Left cardiac atrium (tissue), 4 donors: Measurements from ENCODE around the gene ALDH1L1. TPM values are rescaled to one million over a fixed set of nuclear protein-coding genes. Genes with fewer than 3 reads are reported as not detected.

Source experiments
- ATAC-seq, 2 donors: fragments of 200-7000 bp; cut with Tn5 transposase; one replicate each; pipeline ENCODE4 v1.9.1; 2020; ENCODE audit warnings: mild to moderate bottlenecking in 2 of 2, moderate library complexity in 2 of 2
- DNase-seq: peaks from one replicate; pipeline ENCODE4 v3.0.0-alpha.2; 2020
- intact Hi-C, 2 donors: fragments of 100-400 bp; cut with DNase I; formaldehyde crosslinking; loops; one replicate each; pipeline versions ENCODE4 v1.14.1 to v1.15.1; 2022 to 2023
- total RNA-seq, 2 donors: library from RNA; stranded (reverse); fragmentation: NEBNext Ultra II Directional; extraction: Animal tissue kit (Norgen Biotek cat#: 25700); gene quantifications; one replicate each; pipeline ENCODE4 v1.2.1, GENCODE V29; 2021
- donor health status: DM: no; HTN: yes; CAD: no.
- donor health status: DM: no; HTN: yes; CAD: no; lungs with severe emphysema.
- donor health status: DM: yes; HTN: yes; CAD: no.
- donor health status: Dilated cardiomyopathy.

ALDH1L1 gene
- total RNA-seq, 2 donors from 2014 or later = 20.2 to 22.9 TPM

GRCh38 chr3:126146034-126146433, 34.4 kb downstream of the ALDH1L1 start:
- no peak for DNase-seq
- intact Hi-C loops = no loop called here

GRCh38 chr3:126142652-126143051, 37.7 kb downstream of the ALDH1L1 start:
- no peak for ATAC-seq
- intact Hi-C loops = no loop called here
- DNase-seq = no peak

More at GRCh38 chr3:126146034-126146433, 34.4 kb downstream of the ALDH1L1 start:
- no peak for ATAC-seq

- intact Hi-C loops = loop anchor here in 1 of 2 donors (10.0 kb wide), 1 partner anchor 257 kb away; the partner anchor contains the start of gene CFAP100
- ATAC-seq (no peak), DNase-seq (no peak)
Observed at GRCh38 chr3:126137490-126138130, 42.8 kb downstream of the ALDH1L1 start.

GRCh38 chr3:126136428-126137220, 43.8 kb downstream of the ALDH1L1 start:
- peak; percentile 9 for DNase-seq
- intact Hi-C loops = loop anchor here in 1 of 2 donors (10.0 kb wide), 1 partner anchor 258 kb away; the partner anchor contains the start of gene CFAP100
- no peak for ATAC-seq

GRCh38 chr3:126135406-126136076, 44.8 kb downstream of the ALDH1L1 start:
- DNase-seq (peak; percentile 10), ATAC-seq (no peak)
- intact Hi-C loops = loop anchor here in 1 of 2 donors (10.0 kb wide), 1 partner anchor 259 kb away; the partner anchor contains the start of gene CFAP100

- no peak for DNase-seq
- ATAC-seq = no peak
- intact Hi-C loops = loop anchor here in 1 of 2 donors (10.0 kb wide), 1 partner anchor 260 kb away; the partner anchor contains the start of gene CFAP100
Observed at GRCh38 chr3:126135071-126135405, 45.3 kb downstream of the ALDH1L1 start.

- ATAC-seq (peak; percentile 86 to 88), DNase-seq (peak; percentile 73)
- intact Hi-C loops = loop anchor here (5.0 to 10.0 kb wide), 3 partner anchors 63 to 260 kb away; partner anchors contain the start of gene CFAP100 (in 2 of the 2)
Observed at GRCh38 chr3:126134219-126134975, 46.0 kb downstream of the ALDH1L1 start.

GRCh38 chr3:126133606-126134005, 46.8 kb downstream of the ALDH1L1 start:
- intact Hi-C loops = loop anchor here (5.0 to 10.0 kb wide), 3 partner anchors 64 to 261 kb away; partner anchors contain the start of gene CFAP100 (in 2 of the 2)
- DNase-seq = peak; percentile 20

GRCh38 chr3:126132751-126133511, 47.5 kb downstream of the ALDH1L1 start:
- ATAC-seq (no peak), DNase-seq (peak; percentile 2)
- intact Hi-C loops = loop anchor here (5.0 to 10.0 kb wide), 3 partner anchors 64 to 262 kb away; partner anchors contain the start of gene CFAP100 (in 2 of the 2)

More at GRCh38 chr3:126133606-126134005, 46.8 kb downstream of the ALDH1L1 start:
- no peak for ATAC-seq

GRCh38 chr3:126131881-126132750, 48.3 kb downstream of the ALDH1L1 start:
- ATAC-seq = no peak
- DNase-seq = peak; percentile 9
- intact Hi-C loops = loop anchor here (5.0 to 10.0 kb wide), 3 partner anchors 65 to 263 kb away; partner anchors contain the start of gene CFAP100 (in 2 of the 2)

- DNase-seq (peak; percentile 5), ATAC-seq (no peak)
- intact Hi-C loops = loop anchor here (5.0 to 10.0 kb wide), 3 partner anchors 66 to 264 kb away; partner anchors contain the start of gene CFAP100 (in 2 of the 2)
Observed at GRCh38 chr3:126130981-126131745, 49.2 kb downstream of the ALDH1L1 start.

- DNase-seq = peak; percentile 8
- ATAC-seq = no peak
- intact Hi-C loops = loop anchor here (5.0 to 10.0 kb wide), 3 partner anchors 67 to 265 kb away; partner anchors contain the start of gene CFAP100 (in 2 of the 2)
Observed at GRCh38 chr3:126130081-126130855, 50.1 kb downstream of the ALDH1L1 start.

GRCh38 chr3:126129398-126129891, 50.9 kb downstream of the ALDH1L1 start:
- intact Hi-C loops = no loop called here
- DNase-seq = peak; percentile 55
- ATAC-seq = no peak

- ATAC-seq = no peak
- peak; percentile 17 for DNase-seq
- intact Hi-C loops = no loop called here
Observed at GRCh38 chr3:126128504-126129397, 51.6 kb downstream of the ALDH1L1 start.
